MM.1S (cell line): ENCODE data around the gene MIEF2.

Experiments
- DNase-seq: peaks from one replicate; pipeline ENCODE4 v3.0.0-alpha.2; 2015
- H2AFZ ChIP-seq: fragments of 300-600 bp; sonication (generic); 2 replicates; pipeline ENCODE4 v1.6.0; 2016; ENCODE audit warnings: antibody characterized with exemption, low read length
- H3F3A ChIP-seq: fragments of 300-600 bp; sonication (generic); 2 replicates; pipeline ENCODE4 v1.6.1; 2016; ENCODE audit warnings: mild to moderate bottlenecking, antibody characterized with exemption, low read length, moderate library complexity, mixed read lengths; ENCODE audit not compliant: insufficient read depth
- H3K27ac ChIP-seq: fragments of 300-600 bp; sonication (generic); 2 replicates; pipeline ENCODE4 v1.5.1; 2016; ENCODE audit warnings: mild to moderate bottlenecking, low read length
- H3K27me3 ChIP-seq: fragments of 300-600 bp; sonication (generic); replicated peaks from 2 replicates; pipeline ENCODE4 v1.6.0; 2016; ENCODE audit warnings: low read length; ENCODE audit not compliant: insufficient read depth
- H3K36me3 ChIP-seq: fragments of 300-600 bp; sonication (generic); replicated peaks from 2 replicates; pipeline ENCODE4 v1.6.1; 2016; ENCODE audit warnings: mild to moderate bottlenecking, low read length, mixed read lengths; ENCODE audit not compliant: insufficient read depth
- H3K4me1 ChIP-seq: fragments of 300-600 bp; sonication (generic); 2 replicates; pipeline ENCODE4 v1.6.1; 2016; ENCODE audit warnings: low read length, mixed read lengths
- H3K4me2 ChIP-seq: fragments of 300-600 bp; sonication (generic); 2 replicates; pipeline ENCODE4 v1.6.0; 2016; ENCODE audit warnings: low read depth, low read length
- H3K4me3 ChIP-seq: fragments of 300-600 bp; sonication (generic); 2 replicates; pipeline ENCODE4 v1.5.1; 2016; ENCODE audit warnings: low read length, mixed read lengths
- H3K79me2 ChIP-seq: fragments of 300-600 bp; sonication (generic); 2 replicates; pipeline ENCODE4 v1.6.1; 2016; ENCODE audit warnings: mixed run types, low read length, mixed read lengths
- H3K9ac ChIP-seq: fragments of 300-600 bp; sonication (generic); 2 replicates; pipeline ENCODE4 v1.6.1; 2016; ENCODE audit warnings: low read length, mixed read lengths
- H3K9me2 ChIP-seq: fragments of 300-600 bp; sonication (generic); replicated peaks from 2 replicates; pipeline ENCODE4 v1.6.1; 2016; ENCODE audit warnings: mild to moderate bottlenecking, low read length, mixed read lengths; ENCODE audit not compliant: insufficient read depth
- H3K9me3 ChIP-seq: fragments of 300-600 bp; sonication (generic); replicated peaks from 2 replicates; pipeline ENCODE4 v1.6.1; 2016; ENCODE audit warnings: mild to moderate bottlenecking, low read length, mixed read lengths; ENCODE audit not compliant: insufficient read depth
- H4K20me1 ChIP-seq: fragments of 300-600 bp; sonication (generic); 2 replicates; pipeline ENCODE4 v1.6.1; 2016; ENCODE audit warnings: mild to moderate bottlenecking, low read length, moderate library complexity, mixed read lengths; ENCODE audit not compliant: insufficient read depth
- CTCF ChIP-seq: fragments of 300-600 bp; sonication (generic); IDR thresholded peaks from 2 replicates; pipeline ENCODE4 v1.5.1; 2016; ENCODE audit warnings: antibody characterized with exemption, low read length, mixed read lengths
- EZH2 ChIP-seq: fragments of 300-600 bp; sonication (generic); optimal IDR thresholded peaks from 2 replicates; pipeline ENCODE3; 2017; ENCODE audit warnings: low read depth, mild to moderate bottlenecking, antibody characterized with exemption, low read length, mixed read lengths
- EZH2phosphoT487 ChIP-seq: fragments of 300-600 bp; sonication (generic); IDR thresholded peaks from 2 replicates; pipeline ENCODE4 v1.6.1; 2018; ENCODE audit warnings: antibody characterized with exemption, low read length

The MIEF2 gene

GRCh38 chr17:18226284-18226945 is 34.0 kb upstream of the MIEF2 start:
- no peaks in the 10 kb centered on the region for H3K9me3 ChIP-seq
- H3K4me1 ChIP-seq, result no peaks in the 10 kb centered on the region
- TF ChIP-seq EZH2, result no peak
- TF ChIP-seq EZH2phosphoT487, result no peak
- no peak for TF ChIP-seq CTCF
- H2AFZ ChIP-seq, result peak overlapping the region; percentile 83
- H3K27me3 ChIP-seq, result no peaks in the 10 kb centered on the region
- no peak overlapping the region for H3K27ac ChIP-seq
- H3F3A ChIP-seq, result no peaks in the 10 kb centered on the region
- H3K4me2 ChIP-seq, result peak overlapping the region; percentile 78
- no peaks in the 10 kb centered on the region for H3K36me3 ChIP-seq
- H4K20me1 ChIP-seq, result no peaks in the 10 kb centered on the region
- no peak for DNase-seq
- H3K9me2 ChIP-seq, result no peaks in the 10 kb centered on the region
- 0 out of 2 replicates have a peak, but pooled peaks cover 4% of the 10 kb centered on the region for H3K79me2 ChIP-seq
- peak overlapping the region; percentile 69 for H3K4me3 ChIP-seq
- H3K9ac ChIP-seq, result peak overlapping the region; percentile 39; the same call in 1 of the 2 replicates

- H2AFZ ChIP-seq, result no peak overlapping the region
- no peaks in the 10 kb centered on the region for H4K20me1 ChIP-seq
- H3F3A ChIP-seq, result no peaks in the 10 kb centered on the region
- H3K36me3 ChIP-seq, result no peaks in the 10 kb centered on the region
- H3K27ac ChIP-seq, result no peak overlapping the region
- no peak overlapping the region for H3K4me2 ChIP-seq
- no peak overlapping the region for H3K4me3 ChIP-seq
- no peak overlapping the region for H3K9ac ChIP-seq
- no peaks in the 10 kb centered on the region for H3K27me3 ChIP-seq
- no peaks in the 10 kb centered on the region for H3K4me1 ChIP-seq
- H3K79me2 ChIP-seq, result 0 out of 2 replicates have a peak, but pooled peaks cover 4% of the 10 kb centered on the region
- no peak for DNase-seq
- no peaks in the 10 kb centered on the region for H3K9me2 ChIP-seq
- TF ChIP-seq EZH2phosphoT487 (no peak), EZH2 (no peak), CTCF (no peak)
- no peaks in the 10 kb centered on the region for H3K9me3 ChIP-seq
Measured at GRCh38 chr17:18227635-18228034, 32.8 kb upstream of the MIEF2 start.

- Histone ChIP-seq H2AFZ (no peak overlapping the region), H3F3A (no peaks in the 10 kb centered on the region), H3K27me3 (no peaks in the 10 kb centered on the region), H3K4me3 (no peak overlapping the region), H3K79me2 (0 out of 2 replicates have a peak, but pooled peaks cover 4% of the 10 kb centered on the region), H3K9ac (no peak overlapping the region), H4K20me1 (no peaks in the 10 kb centered on the region), H3K27ac (no peak overlapping the region), H3K4me2 (no peak overlapping the region), H3K4me1 (no peaks in the 10 kb centered on the region), H3K36me3 (no peaks in the 10 kb centered on the region), H3K9me3 (no peaks in the 10 kb centered on the region), H3K9me2 (no peaks in the 10 kb centered on the region)
- TF ChIP-seq EZH2 (no peak), CTCF (no peak), EZH2phosphoT487 (no peak)
- no peak for DNase-seq
Measured at GRCh38 chr17:18228176-18228682, 32.2 kb upstream of the MIEF2 start.
